NCI-H146 (cell line): ENCODE results near the gene RFX8.

Source experiments
- DNase-seq: peaks from one replicate; lab custom pipeline; 2025; lab: John Stamatoyannopoulos, UW

Gene RFX8

DNA sequence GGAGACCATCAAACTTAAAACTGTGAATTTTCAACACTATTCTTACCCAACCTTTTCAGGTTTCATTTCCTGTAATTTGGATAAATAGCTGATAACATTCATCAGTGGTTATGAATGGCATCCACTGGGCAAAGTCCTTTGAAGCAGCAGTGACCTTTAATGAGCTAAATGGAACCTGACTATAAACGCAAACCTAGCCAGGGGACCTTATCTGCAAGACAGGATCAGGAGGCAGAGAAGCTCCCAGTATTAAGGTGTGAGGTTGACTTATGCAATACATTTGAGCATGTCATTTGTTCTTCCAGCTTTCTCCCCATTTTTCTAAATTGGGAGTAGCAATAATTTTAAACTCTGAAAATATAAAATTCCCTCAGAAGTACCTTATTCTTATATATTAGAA, 126.0 kb downstream of the RFX8 start:
- DNase-seq, result no peak
